A549 (cell line): ENCODE results near the gene ZNF346.

Experiments used
- HDAC2 ChIP-seq: fragments of 200-600 bp; sonication (generic); IDR thresholded peaks from 2 replicates; pipeline ENCODE4 v1.6.1; 2016
- JUNB ChIP-seq: fragments of >200 bp; sonication (Bioruptor Twin); formaldehyde crosslinking; IDR thresholded peaks from 2 replicates; pipeline ENCODE4 v1.6.1; 2016
- POLR2A ChIP-seq: IDR thresholded peaks from 2 replicates; pipeline ENCODE4 v1.6.1; 2012; ENCODE audit warnings: mild to moderate bottlenecking, low read length
- SMC3 ChIP-seq: fragments of >200 bp; sonication (Bioruptor Twin); formaldehyde crosslinking; IDR thresholded peaks from 3 replicates; pipeline ENCODE4 v1.6.1; 2018; ENCODE audit warnings: inconsistent platforms
- ZFP36 ChIP-seq: fragments of 450-650 bp; IDR thresholded peaks from 2 replicates; pipeline ENCODE4 v1.6.1; 2014; ENCODE audit warnings: borderline replicate concordance; ENCODE audit not compliant: partially characterized antibody
- TF ChIP-seq, protein P1 (sequence below): fragments of >200 bp; sonication (Bioruptor Twin); formaldehyde crosslinking; IDR thresholded peaks from 3 replicates; pipeline ENCODE4 v1.5.1; 2016

GRCh38 chr5:177116631-177117373 lies 94.3 kb downstream of the ZNF346 start:
- TF ChIP-seq, protein P1, sequence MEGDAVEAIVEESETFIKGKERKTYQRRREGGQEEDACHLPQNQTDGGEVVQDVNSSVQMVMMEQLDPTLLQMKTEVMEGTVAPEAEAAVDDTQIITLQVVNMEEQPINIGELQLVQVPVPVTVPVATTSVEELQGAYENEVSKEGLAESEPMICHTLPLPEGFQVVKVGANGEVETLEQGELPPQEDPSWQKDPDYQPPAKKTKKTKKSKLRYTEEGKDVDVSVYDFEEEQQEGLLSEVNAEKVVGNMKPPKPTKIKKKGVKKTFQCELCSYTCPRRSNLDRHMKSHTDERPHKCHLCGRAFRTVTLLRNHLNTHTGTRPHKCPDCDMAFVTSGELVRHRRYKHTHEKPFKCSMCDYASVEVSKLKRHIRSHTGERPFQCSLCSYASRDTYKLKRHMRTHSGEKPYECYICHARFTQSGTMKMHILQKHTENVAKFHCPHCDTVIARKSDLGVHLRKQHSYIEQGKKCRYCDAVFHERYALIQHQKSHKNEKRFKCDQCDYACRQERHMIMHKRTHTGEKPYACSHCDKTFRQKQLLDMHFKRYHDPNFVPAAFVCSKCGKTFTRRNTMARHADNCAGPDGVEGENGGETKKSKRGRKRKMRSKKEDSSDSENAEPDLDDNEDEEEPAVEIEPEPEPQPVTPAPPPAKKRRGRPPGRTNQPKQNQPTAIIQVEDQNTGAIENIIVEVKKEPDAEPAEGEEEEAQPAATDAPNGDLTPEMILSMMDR = no peak
- TF ChIP-seq SMC3 (no peak), HDAC2 (no peak), POLR2A (no peak), JUNB (no peak), ZFP36 (no peak)
